Transverse colon (tissue), 4 donors: ENCODE measurements around the gene NTMT1.

Experiments used
- CTCF ChIP-seq, 5 experiments: fragments of 200-600 bp in 3 of 5; fragments of 450-650 bp in 2 of 5; sonication (generic) in 3 of 5; IDR thresholded peaks; 1 replicate in 2 of 5; 2 replicates in 3 of 5; pipeline ENCODE4 v1.5.1; 2016 to 2017; ENCODE audit warnings: antibody characterized with exemption in 5 of 5, inconsistent platforms in 3 of 5, mild to moderate bottlenecking in 2 of 5, moderate library complexity in 1 of 5
- EP300 ChIP-seq: sonication (generic); formaldehyde crosslinking; IDR thresholded peaks from one replicate; pipeline ENCODE4 v1.6.1; 2017; ENCODE audit warnings: antibody characterized with exemption, low read depth
- POLR2A ChIP-seq: fragments of 450-650 bp; IDR thresholded peaks from one replicate; pipeline ENCODE4 v1.6.1; 2016; ENCODE audit warnings: antibody characterized with exemption, mild to moderate bottlenecking, moderate library complexity
- POLR2AphosphoS5 ChIP-seq, 3 donors: sonication (generic); formaldehyde crosslinking; IDR thresholded peaks; one replicate each; pipeline ENCODE4 v1.6.1; 2016; ENCODE audit warnings: antibody characterized with exemption in 3 of 3

GRCh38 chr9:129632460-129632859 is 6.5 kb downstream of the NTMT1 start:
- TF ChIP-seq CTCF (IDR thresholded peaks at IDR 0.05) (no peak), POLR2A (no peak), POLR2AphosphoS5 (IDR thresholded peaks at IDR 0.05) (no peak), EP300 (no peak)
